Renal cortical epithelial cell (primary cell): ENCODE measurements around the gene MREG. TPM values are rescaled to one million over a fixed set of nuclear protein-coding genes. Genes with fewer than 3 reads are reported as not detected.
A peak's percentile ranks its signal among the peaks of the same experiment; 100 is the strongest.
"Not testable (repeated sequence)": the region's sequence is repeated elsewhere in the genome, so short reads cannot be mapped to it uniquely, and the experiment has no call there.

ENCODE experiments used
- DNase-seq: peaks from one replicate; pipeline ENCODE4 v3.0.0-alpha.2; 2011; ENCODE audit warnings: low read depth
- total RNA-seq: library from RNA; depleted of rRNA; stranded (reverse); fragments of >200 nt; gene quantifications from 2 replicates; pipeline ENCODE4 v1.2.3, GENCODE V29; 2014

Gene MREG
- total RNA-seq, 1 donor from 2014 or later = 1.9 TPM

DNA sequence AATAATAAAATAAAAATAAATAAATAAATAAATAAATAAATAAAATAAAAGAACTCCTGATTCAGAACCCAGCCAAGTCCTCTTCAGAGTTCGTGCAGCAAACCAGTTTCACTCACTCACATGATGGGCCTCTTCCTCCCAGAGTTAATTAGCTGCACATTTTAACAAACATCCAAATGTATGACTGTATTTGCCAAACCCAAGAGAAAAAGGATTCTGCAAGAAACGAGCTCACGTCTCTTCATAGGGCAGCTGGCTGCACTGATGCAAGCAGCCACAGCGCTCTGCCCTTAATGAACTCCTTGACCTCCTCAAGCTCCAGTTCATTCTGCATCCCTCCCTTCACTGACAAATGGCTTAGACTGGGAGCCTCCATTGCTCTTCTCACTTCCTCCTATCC is 55.1 kb downstream of the MREG start:
- DNase-seq = no peak

- not testable (repeated sequence) for DNase-seq
Observed at GRCh38 chr2:215957354-215958122, 55.8 kb downstream of the MREG start.

DNA sequence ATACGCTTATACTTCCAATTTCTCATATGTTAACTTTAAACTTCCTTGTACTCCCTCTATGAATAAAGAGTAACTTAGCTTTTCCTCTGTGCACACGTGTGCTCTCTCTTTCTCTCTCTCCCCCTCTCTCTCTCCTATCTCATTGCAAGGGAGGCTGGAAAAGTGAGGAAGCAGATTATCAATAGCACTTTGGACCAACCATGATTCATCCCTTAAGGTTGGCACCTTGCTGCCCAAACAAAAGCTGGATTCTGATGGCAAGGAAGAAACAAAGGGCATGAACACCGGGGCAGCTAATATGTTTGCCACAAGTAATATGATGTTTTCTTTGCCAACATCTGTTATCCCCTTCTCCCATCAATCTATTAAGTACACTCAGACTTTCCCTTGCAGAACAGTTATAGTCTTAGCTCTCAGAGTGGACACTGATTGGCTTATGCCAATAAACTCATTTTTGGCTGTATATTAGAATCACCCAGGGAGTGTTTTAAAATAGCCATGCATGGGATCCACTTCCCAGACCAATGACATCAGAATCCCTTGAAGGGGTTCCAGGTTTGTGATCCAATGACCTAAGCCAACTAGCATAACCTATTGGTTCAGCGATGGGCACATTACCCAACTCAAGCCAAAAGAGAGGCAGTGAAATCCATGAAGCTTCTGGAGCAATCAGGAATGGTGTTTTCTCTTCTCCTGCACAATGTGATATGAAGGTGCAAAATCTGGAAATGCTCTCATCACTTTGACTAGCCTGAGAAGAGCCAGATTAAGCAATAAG is 60.3 kb downstream of the MREG start:
- no peak for DNase-seq

- DNase-seq = no peak
Observed at GRCh38 chr2:215951558-215951957, 61.8 kb downstream of the MREG start.

GRCh38 chr2:215949991-215950404 is 63.4 kb downstream of the MREG start:
- peak; percentile 76 for DNase-seq

DNA sequence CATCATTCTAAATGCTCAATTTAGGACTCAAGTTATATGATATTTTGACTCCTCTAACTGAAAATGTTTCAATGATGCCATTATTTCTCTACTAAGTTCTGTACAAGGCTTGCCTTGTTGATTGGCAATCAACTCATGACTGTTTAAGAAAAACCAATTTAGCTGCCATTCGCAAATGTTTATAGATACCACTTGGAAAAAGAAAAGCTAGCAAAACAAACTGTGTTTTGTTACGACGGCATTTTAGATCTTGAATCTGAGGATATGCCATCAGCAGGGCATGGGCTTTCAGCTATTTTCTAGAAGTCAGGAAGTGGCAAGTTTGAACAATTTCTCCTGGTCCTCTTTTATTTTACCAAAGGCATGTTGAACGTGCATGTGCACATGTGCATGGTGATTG is 65.3 kb downstream of the MREG start:
- DNase-seq = no peak

DNA sequence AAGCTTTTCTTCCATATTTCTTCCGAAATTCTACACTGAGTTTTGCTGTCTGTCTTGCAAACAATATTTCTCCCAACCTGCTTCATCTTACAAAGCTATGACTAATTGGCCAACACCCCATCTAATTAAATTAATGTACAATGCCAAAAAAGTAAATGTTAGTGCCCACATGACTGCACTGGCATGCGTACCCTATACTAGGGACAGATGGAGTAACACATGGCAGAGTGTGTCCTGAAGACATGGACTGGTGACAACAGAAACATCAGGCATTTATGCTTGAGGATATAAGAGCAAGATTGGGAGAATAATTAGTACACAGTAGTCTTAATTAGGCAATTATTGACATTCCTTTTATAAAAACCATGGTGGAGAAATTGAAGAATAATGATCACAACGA is 66.8 kb downstream of the MREG start:
- DNase-seq = no peak

DNA sequence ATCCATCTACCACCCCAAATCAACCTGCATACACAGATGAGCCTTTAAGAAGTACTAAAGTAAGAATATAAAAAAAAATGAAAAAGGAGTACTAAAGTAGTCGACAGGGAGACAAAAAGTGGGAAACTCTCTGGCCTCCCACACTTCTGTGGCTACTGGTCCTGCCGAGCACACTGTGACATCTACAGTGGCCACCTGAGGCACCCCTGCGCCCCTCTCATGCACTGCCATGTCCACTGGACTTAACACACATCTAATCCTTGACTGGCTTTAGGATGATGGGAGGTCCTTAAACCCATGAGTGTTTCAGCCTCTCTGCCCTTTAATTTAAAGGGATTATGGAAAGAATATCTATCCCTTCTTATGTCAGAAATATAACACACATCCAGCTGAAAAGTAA is 71.2 kb downstream of the MREG start:
- no peak for DNase-seq

GRCh38 chr2:215941726-215942125 is 71.6 kb downstream of the MREG start:
- no peak for DNase-seq

- DNase-seq = no peak
Observed at GRCh38 chr2:215940645-215941184, 72.6 kb downstream of the MREG start.

- no peak for DNase-seq
Observed at GRCh38 chr2:215937190-215937589, 76.2 kb downstream of the MREG start.

DNA sequence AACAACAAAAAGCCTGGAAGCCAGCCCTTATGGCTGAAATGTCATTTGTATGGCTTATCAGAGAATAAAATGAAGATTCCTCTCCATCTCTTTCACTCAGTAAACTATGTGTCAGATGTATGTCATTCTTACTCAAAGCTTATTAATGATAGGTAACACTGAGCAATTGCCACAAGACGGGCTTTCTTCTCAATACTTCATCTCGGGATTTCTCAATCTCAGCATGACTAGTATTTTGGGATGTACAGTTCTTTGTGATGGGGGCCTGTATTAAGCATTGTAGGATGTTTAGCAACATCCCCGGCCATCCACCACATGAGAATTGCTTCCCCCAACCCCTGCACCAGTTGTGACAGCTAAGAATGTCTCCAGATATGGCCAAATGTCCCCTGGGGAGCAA is 80.2 kb downstream of the MREG start:
- DNase-seq = no peak

GRCh38 chr2:215931256-215931903 is 82.0 kb downstream of the MREG start:
- DNase-seq = peak; percentile 73

DNA sequence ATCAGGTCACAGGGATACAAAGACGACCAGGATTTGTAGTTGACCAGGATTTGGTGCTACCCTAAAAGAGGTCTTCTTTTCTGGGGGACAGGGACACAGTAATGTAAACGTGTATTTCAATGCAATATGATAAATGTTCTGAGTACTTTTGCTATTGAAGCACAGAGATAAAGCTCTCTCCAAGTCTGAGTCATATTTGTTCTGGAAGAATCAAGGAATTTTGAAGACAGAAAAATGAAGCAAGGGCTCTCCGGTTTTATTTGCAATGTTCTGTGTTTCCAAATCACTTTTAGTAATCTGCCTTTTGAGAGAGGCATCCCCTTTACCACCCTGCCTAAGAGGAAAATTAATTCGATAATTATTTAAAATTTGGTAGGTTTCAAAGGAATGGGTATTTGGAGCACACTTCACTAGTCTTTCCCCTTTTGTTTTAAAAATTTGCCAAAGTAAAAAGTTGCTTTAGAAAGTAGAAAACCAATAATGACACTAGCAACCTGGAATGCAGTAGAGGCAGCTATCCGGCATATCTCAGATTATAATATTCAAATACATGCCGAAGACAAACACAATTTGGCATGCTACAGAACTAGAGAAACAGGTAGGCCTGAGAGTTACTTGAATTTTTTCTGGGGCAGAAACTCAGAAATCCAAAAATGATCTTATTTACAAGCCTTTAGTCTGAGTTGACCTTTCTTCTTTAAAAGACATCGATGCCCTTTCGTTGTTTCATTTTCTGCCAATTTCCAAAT is 82.7 kb downstream of the MREG start:
- no peak for DNase-seq

DNA sequence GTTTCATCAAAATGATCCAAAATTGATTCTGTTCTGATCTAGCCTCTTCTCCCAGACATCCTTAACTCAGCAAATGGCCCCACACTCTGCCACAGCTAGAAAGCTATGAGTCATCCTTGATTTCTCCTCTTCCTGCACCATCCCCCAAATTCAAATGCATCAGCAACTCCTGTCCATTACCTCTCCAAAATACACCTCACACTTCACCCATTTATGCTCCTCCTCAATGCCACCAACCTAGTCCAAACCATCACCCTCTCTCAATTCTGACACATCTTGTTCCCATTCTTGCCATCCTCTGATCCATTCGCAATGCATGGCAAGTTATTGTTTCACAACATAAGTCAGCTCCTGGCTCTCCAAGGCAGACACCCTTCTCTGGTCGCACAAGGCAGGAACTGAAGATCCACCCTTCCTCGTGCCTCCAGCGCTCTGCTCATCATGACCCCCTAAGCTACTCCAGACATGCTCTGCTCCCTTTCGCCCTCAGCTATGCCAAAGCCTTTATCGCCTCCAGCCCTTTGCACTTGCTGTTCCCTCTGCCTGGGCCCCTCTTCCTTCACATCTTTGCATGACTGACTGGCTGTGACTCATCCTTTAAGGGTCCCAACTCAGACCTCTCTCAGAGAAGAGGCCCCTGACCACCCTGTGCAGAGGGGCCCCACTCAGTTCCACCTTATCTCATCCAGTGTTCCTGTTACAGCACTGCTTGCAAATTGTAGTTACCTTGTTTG is 83.6 kb downstream of the MREG start:
- DNase-seq = peak; percentile 40

DNA sequence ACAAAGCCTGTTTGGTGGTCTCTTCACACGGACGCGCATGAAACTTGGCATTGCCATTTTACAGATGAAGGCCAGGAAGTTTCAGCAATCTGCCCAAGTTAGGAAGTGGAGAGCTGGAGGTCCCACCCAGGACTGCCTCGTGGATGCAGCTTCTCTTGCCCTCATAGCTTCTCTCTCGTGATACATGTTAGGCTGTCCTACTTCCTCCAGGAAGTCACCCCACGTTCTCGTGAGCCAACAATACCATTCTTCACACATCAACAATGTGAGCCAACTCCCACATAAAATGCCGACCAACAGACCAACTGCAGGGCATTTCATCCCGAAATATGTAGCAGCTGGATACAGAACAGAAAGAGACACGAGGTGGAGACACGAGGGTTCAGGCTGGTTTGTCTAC is 85.3 kb downstream of the MREG start:
- DNase-seq = no peak

DNA sequence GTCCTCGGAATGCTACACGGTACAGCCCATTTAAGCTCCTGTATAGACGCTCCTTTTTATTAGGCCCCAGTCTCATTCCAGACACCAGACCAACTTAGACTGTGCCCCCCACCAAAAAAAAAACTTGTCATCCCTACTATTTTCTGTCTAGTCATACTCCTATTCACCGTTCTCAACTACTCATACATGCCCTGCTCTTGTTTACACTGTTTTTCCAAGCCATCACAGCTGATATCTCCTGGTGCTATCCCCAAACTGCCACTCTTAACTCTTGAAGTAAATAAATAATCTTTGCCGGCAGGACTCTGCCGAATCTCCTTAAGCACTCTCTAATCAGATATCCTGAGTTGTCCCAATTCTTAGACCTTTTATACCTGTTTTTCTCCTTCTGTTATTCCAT is 86.4 kb downstream of the MREG start:
- not testable (repeated sequence) for DNase-seq

DNA sequence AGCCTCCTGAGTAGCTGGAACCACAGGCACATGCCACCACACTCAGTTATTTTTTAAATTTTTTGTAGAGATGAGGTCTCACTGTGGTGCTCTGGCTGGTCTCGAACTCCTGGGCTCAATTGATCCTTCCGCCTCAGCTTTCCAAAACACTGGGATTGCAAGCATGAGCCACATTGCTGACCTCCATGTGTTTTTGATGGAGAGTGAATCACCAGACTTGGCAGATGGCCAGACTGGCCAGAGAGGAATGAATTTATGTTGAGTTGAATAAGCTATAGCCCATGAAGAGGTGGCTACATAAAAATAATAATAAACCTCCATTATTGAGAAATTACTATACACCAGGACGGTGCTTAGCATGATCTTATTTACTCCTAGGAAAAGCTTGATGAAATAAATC is 91.5 kb downstream of the MREG start:
- peak; percentile 87 for DNase-seq

- DNase-seq = peak; percentile 70
Observed at GRCh38 chr2:215920244-215921100, 92.9 kb downstream of the MREG start.

DNA sequence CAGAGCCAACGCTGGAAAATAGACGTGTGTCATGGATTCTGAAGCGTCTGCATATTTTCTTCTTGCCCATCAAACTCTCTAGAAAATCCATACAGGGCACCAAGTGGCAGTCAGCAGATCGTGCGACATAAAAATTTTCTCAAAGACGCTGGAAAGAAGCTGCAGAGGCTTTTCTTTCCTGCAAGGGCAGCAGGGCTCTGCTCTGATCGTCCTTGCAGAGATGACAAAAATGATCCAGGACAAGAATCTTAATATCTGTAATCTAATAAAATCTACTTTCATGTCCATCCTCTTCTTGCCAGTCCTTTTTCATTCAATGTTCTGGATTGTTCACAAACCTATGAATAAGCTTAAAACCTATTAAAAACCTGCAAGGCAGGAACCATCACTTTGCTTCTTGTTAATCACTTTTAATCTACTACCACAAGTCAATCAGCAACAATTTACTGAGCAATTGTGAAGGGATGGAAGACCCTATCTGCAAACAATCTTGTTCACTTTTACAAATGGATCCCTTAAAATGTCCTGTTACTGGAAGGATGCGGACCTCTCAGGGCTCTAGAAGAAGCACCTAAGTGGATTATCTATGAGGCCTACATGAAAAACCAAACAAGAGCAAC is 93.6 kb downstream of the MREG start:
- DNase-seq = no peak
